Measurements from ENCODE around the gene PPP1R16B. TPM values are rescaled to one million over a fixed set of nuclear protein-coding genes. Genes with fewer than 3 reads are reported as not detected.

PPP1R16B gene
- total and polyA plus RNA-seq, 10 of the 15 experiments (the other 5 are each of a cell fraction or from before 2014, with no cell fraction given) = 13.4 to 90.2 (median 66.7) TPM

GRCh38 chr20:38838326-38838725 is 32.8 kb downstream of the PPP1R16B start:
- CTCF ChIA-PET = interaction anchor here (1.1 to 9.6 kb wide), 3 partner anchors 21 to 54 kb away, joined by 4 to 160 read pairs (median 54); no protein-coding TSS in a partner anchor
- H3K79me2 ChIP-seq (ENCODE audit: control insufficient read depth, insufficient read depth, low read length) = peaks cover 67% of the 10 kb centered on the region
- BruUV-seq (replicated peaks) = no TSS peak
- no peak overlapping the region for H3K9ac ChIP-seq (ENCODE audit: control insufficient read depth, insufficient read depth, low read length)
- RAD21 ChIA-PET (ENCODE audit: unreplicated experiment) = interaction anchor here (1.1 kb wide), 1 partner anchor 34 kb away, joined by 4 read pairs; no protein-coding TSS in a partner anchor
- no peak overlapping the region for H3K4me2 ChIP-seq (ENCODE audit: control insufficient read depth, insufficient read depth)
- in situ Hi-C loops (cut with MboI) = no loop called here
- FAIRE-seq (no peak), DNase-seq (ENCODE audit: low read depth, low spot score) (no peak), ATAC-seq (no peak)
- no peak overlapping the region for H2AFZ ChIP-seq (ENCODE audit: control insufficient read depth, low read depth, low read length)
- peaks cover 22 to 30% of the 10 kb centered on the region in 2 experiments for H3K36me3 ChIP-seq (ENCODE audit: control insufficient read depth in 2 of 2, insufficient read depth in 2 of 2, low read length in 1 of 2)
- H3K4me1 ChIP-seq (ENCODE audit: control insufficient read depth, insufficient read depth, low read length) = peaks cover 69% of the 10 kb centered on the region
- POLR2A ChIA-PET = interaction anchor here (0.8 kb wide), 1 partner anchor 39 kb away, joined by 5 read pairs; no protein-coding TSS in a partner anchor
- H3K27me3 ChIP-seq (replicated peaks in 1 of 2; ENCODE audit: control insufficient read depth in 2 of 2, insufficient read depth in 2 of 2, low read length in 1 of 2) = no peaks in the 10 kb centered on the region
- no peak overlapping the region for H3K4me3 ChIP-seq
- SMC1A ChIA-PET (ENCODE audit: uncharacterized antibody, unreplicated experiment) = interaction anchor here (0.6 to 13.8 kb wide), 6 partner anchors 12 to 242 kb away, joined by 3 to 187 read pairs (median 10); partner anchors contain the start of gene PPP1R16B
- intact Hi-C loops (cut with micrococcal nuclease; ENCODE audit: unreplicated experiment) = no loop called here
- TF ChIP-seq HSF1 (IDR thresholded peaks at IDR 0.05; ENCODE audit: low read depth, low read length) (no peak), SIN3A (IDR thresholded peaks at IDR 0.05; ENCODE audit: low read depth, low read length) (no peak), PAX8 (IDR thresholded peaks at IDR 0.05) (no peak), PKNOX1 (IDR thresholded peaks at IDR 0.05) (no peak), NFYB (IDR thresholded peaks at IDR 0.05; ENCODE audit: insufficient read depth, low read depth, low read length) (no peak), SMARCA5 (IDR thresholded peaks at IDR 0.05) (no peak), POLR2A (IDR thresholded peaks at IDR 0.05; ENCODE audit: low read depth, low read length) (no peak), ETV6 (conservative IDR thresholded peaks at IDR 0.05 in 1 of 2, IDR thresholded peaks at IDR 0.05 in 1 of 2; ENCODE audit: borderline replicate concordance in 1 of 2, low read depth in 1 of 2) (no peak), JUNB (IDR thresholded peaks at IDR 0.05) (no peak), TARDBP (IDR thresholded peaks at IDR 0.05; ENCODE audit: borderline replicate concordance) (no peak), TBL1XR1 (IDR thresholded peaks at IDR 0.05; ENCODE audit: low read depth, low read length) (no peak), CREM (IDR thresholded peaks at IDR 0.05; ENCODE audit: low read depth) (no peak), ATF7 (IDR thresholded peaks at IDR 0.05; ENCODE audit: low read depth) (no peak), GATAD2B (conservative IDR thresholded peaks at IDR 0.05; ENCODE audit: low read depth) (no peak), BRCA1 (IDR thresholded peaks at IDR 0.05; ENCODE audit: low read depth, low read length) (no peak), RELB (IDR thresholded peaks at IDR 0.05; ENCODE audit: low read depth) (no peak), SREBF1 (IDR thresholded peaks at IDR 0.05; ENCODE audit: low read length) (no peak), E2F8 (IDR thresholded peaks at IDR 0.05; ENCODE audit: low read depth, partially characterized antibody) (no peak)
- WGBS (ENCODE audit: insufficient coverage, insufficient replicate concordance, low lambda C conversion rate, missing lambda C conversion rate) = 98% methylated on average over 8 of the region's 8 CpGs
- peak overlapping the region; percentile 38 for H3K27ac ChIP-seq (ENCODE audit: control insufficient read depth, insufficient read depth)
- H3K9me3 ChIP-seq (replicated peaks; ENCODE audit: control insufficient read depth, insufficient read depth, low read length) = no peaks in the 10 kb centered on the region
- H4K20me1 ChIP-seq (ENCODE audit: control insufficient read depth, insufficient read depth) = no peaks in the 10 kb centered on the region

Measured in GM12878 (cell line).